Measurements from ENCODE around the gene HVCN1.

DNA sequence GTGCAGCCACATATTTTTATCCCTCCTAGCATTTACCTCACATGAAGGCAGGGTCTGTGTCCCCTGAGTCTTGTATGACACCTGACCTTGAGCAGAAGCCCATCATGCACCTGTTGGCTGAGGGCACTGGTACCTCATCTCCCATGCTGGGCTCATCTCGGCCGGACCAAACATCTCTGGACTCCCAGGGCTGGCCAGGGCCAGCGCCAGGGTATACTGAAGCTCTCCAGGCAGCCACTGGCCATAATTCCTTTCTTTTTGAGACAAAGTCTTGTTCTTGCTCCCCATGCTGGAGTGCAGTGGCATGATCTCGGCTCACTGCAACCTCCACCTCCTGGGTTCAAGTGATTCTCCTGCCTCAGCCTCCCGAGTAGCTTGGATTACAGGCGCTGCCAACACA lies 22.0 kb downstream of the HVCN1 start:
- TF ChIP-seq, protein P1, sequence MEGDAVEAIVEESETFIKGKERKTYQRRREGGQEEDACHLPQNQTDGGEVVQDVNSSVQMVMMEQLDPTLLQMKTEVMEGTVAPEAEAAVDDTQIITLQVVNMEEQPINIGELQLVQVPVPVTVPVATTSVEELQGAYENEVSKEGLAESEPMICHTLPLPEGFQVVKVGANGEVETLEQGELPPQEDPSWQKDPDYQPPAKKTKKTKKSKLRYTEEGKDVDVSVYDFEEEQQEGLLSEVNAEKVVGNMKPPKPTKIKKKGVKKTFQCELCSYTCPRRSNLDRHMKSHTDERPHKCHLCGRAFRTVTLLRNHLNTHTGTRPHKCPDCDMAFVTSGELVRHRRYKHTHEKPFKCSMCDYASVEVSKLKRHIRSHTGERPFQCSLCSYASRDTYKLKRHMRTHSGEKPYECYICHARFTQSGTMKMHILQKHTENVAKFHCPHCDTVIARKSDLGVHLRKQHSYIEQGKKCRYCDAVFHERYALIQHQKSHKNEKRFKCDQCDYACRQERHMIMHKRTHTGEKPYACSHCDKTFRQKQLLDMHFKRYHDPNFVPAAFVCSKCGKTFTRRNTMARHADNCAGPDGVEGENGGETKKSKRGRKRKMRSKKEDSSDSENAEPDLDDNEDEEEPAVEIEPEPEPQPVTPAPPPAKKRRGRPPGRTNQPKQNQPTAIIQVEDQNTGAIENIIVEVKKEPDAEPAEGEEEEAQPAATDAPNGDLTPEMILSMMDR (IDR thresholded peaks at IDR 0.05; ENCODE audit: low read depth, low read length) = no peak
- no peak for TF ChIP-seq EZH2phosphoT487 (IDR thresholded peaks at IDR 0.05; ENCODE audit: low read depth)

Data from OCI-LY3 (cell line).